Fibroblast of the conjunctiva (primary cell): ENCODE results near the gene HCN3.
"Not testable (repeated sequence)": the region's sequence is repeated elsewhere in the genome, so short reads cannot be mapped to it uniquely, and the experiment has no call there.

Experiments
- DNase-seq: peaks from one replicate; pipeline ENCODE4 v3.0.0-alpha.2; 2010; ENCODE audit warnings: low read depth

The HCN3 gene

GRCh38 chr1:155277070-155277901 lies at the start of gene HCN3:
Gene HCN3, plus strand, starts transcription at chr1:155277463. Its CDS starts 128 bp downstream, at chr1:155277591.
- peak; percentile 92 for DNase-seq

GRCh38 chr1:155228096-155228427 lies 49.2 kb upstream of the HCN3 start:
- no peak for DNase-seq

GRCh38 chr1:155231302-155231701 lies 46.0 kb upstream of the HCN3 start:
- not testable (repeated sequence) for DNase-seq

- not testable (repeated sequence) for DNase-seq
Measured at GRCh38 chr1:155232001-155232978, 45.0 kb upstream of the HCN3 start.

GRCh38 chr1:155233502-155233901 lies 43.8 kb upstream of the HCN3 start:
- DNase-seq: not testable (repeated sequence)

GRCh38 chr1:155235375-155235774 lies 41.9 kb upstream of the HCN3 start:
- DNase-seq: not testable (repeated sequence)

- DNase-seq: no peak
Measured at GRCh38 chr1:155236451-155236850, 40.8 kb upstream of the HCN3 start.

GRCh38 chr1:155241069-155241679 lies 36.1 kb upstream of the HCN3 start:
- DNase-seq: peak; percentile 66

GRCh38 chr1:155241841-155242264 lies 35.4 kb upstream of the HCN3 start:
- DNase-seq: no peak

- no peak for DNase-seq
Measured at GRCh38 chr1:155242805-155243358, 34.4 kb upstream of the HCN3 start.

- DNase-seq: peak; percentile 99
Measured at GRCh38 chr1:155244368-155245162, 32.7 kb upstream of the HCN3 start.

- DNase-seq: no peak
Measured at GRCh38 chr1:155245163-155245524, 32.1 kb upstream of the HCN3 start.

- not testable (repeated sequence) for DNase-seq
Measured at GRCh38 chr1:155246796-155247195, 30.5 kb upstream of the HCN3 start.

- no peak for DNase-seq
Measured at GRCh38 chr1:155247667-155248553, 29.4 kb upstream of the HCN3 start.

- no peak for DNase-seq
Measured at GRCh38 chr1:155250246-155250632, 27.0 kb upstream of the HCN3 start.

GRCh38 chr1:155250633-155251449 lies 26.4 kb upstream of the HCN3 start:
- DNase-seq: peak; percentile 84

GRCh38 chr1:155251566-155251965 lies 25.7 kb upstream of the HCN3 start:
- no peak for DNase-seq

- DNase-seq: no peak
Measured at GRCh38 chr1:155253208-155253607, 24.1 kb upstream of the HCN3 start.

GRCh38 chr1:155253797-155254196 lies 23.5 kb upstream of the HCN3 start:
- DNase-seq: no peak
